ENCODE measurements around the gene PIP5KL1. TPM values are rescaled to one million over a fixed set of nuclear protein-coding genes. Genes with fewer than 3 reads are reported as not detected.

The PIP5KL1 gene
- total RNA-seq, 1 experiment from 2014 or later: 21.9 TPM

DNA sequence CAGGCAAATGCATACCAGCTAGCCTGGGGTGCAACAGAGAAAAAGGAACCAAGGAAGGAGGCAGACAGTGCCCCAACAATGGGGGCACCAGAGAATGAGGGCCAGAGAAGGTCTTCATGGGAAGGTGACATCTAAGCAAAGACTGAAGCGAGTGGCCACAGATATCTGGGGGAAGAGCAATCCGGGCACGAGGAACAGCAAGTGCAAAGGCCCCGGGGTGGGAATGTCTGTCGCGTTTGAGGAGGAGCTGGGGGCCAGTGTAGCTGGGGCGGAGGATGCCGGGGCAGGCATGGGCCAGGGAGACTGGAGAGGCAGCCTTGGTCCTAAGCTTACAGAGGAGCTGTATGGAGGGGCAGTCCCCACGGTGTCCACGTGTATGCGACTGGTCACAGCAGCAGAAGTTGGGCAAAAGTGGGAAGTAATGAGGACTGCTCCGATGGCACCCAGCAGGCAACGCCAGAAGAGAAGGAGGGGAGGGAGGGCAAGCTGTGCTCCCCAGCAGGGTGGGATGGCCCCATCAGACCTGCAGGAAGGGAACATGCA lies 31.1 kb upstream of the PIP5KL1 start:
- Histone ChIP-seq H3K9me3 (ENCODE audit: insufficient read depth, low read depth) (no peaks in the 10 kb centered on the region; the same call in 1 of the 2 replicates), H3K4me2 (no peak overlapping the region), H3K79me2 (ENCODE audit: low read depth) (peaks cover 98% of the 10 kb centered on the region), H3K27me3 (ENCODE audit: insufficient read depth, low read depth) (no peaks in the 10 kb centered on the region), H4K20me1 (ENCODE audit: insufficient read depth) (peaks cover 14% of the 10 kb centered on the region), H3F3A (ENCODE audit: insufficient read depth, low read depth) (peaks cover 57% of the 10 kb centered on the region), H3K4me3 (no peak overlapping the region), H3K36me3 (ENCODE audit: low read depth) (no peaks in the 10 kb centered on the region), H2AFZ (no peak overlapping the region), H3K4me1 (replicated peaks; ENCODE audit: insufficient read depth) (peaks cover 82% of the 10 kb centered on the region), H3K9me2 (ENCODE audit: insufficient read depth) (no peaks in the 10 kb centered on the region), H3K27ac (0 out of 2 replicates have a peak overlapping the region, but pooled peaks have one; percentile 40)
- DNase-seq: no peak
- TF ChIP-seq EZH2 (IDR thresholded peaks at IDR 0.05; ENCODE audit: low read depth) (no peak), CTCF (conservative IDR thresholded peaks at IDR 0.05) (no peak)
- intact Hi-C loops (cut with micrococcal nuclease; ENCODE audit: unreplicated experiment): no loop called here
- no TSS peak for BruUV-seq (replicated peaks)
- ChIA-PET POLR2A (ENCODE audit: unreplicated experiment) (no interaction called here), CTCF (interaction anchor here (0.6 kb wide), 2 partner anchors 98 to 702 kb away, joined by 6 to 9 read pairs; no protein-coding TSS in a partner anchor)

- H3K4me2 ChIP-seq: peak overlapping the region; percentile 12; the same call in 1 of the 2 replicates
- ChIA-PET POLR2A (ENCODE audit: unreplicated experiment) (no interaction called here), CTCF (interaction anchor here (0.6 kb wide), 1 partner anchor 98 kb away, joined by 6 read pairs; no protein-coding TSS in a partner anchor)
- peaks cover 82% of the 10 kb centered on the region for H3K4me1 ChIP-seq (replicated peaks; ENCODE audit: insufficient read depth)
- H3K36me3 ChIP-seq (ENCODE audit: low read depth): no peaks in the 10 kb centered on the region
- peaks cover 98% of the 10 kb centered on the region for H3K79me2 ChIP-seq (ENCODE audit: low read depth)
- TF ChIP-seq CTCF (conservative IDR thresholded peaks at IDR 0.05): no peak
- no peak for TF ChIP-seq EZH2 (IDR thresholded peaks at IDR 0.05; ENCODE audit: low read depth)
- H2AFZ ChIP-seq: no peak overlapping the region
- DNase-seq: no peak
- H3F3A ChIP-seq (ENCODE audit: insufficient read depth, low read depth): peaks cover 57% of the 10 kb centered on the region
- no peaks in the 10 kb centered on the region for H3K9me2 ChIP-seq (ENCODE audit: insufficient read depth)
- no peak overlapping the region for H3K4me3 ChIP-seq
- H4K20me1 ChIP-seq (ENCODE audit: insufficient read depth): peaks cover 14% of the 10 kb centered on the region
- H3K9me3 ChIP-seq (ENCODE audit: insufficient read depth, low read depth): no peaks in the 10 kb centered on the region; the same call in 1 of the 2 replicates
- intact Hi-C loops (cut with micrococcal nuclease; ENCODE audit: unreplicated experiment): no loop called here
- no peaks in the 10 kb centered on the region for H3K27me3 ChIP-seq (ENCODE audit: insufficient read depth, low read depth)
- peak overlapping the region; percentile 40; the same call in 1 of the 2 replicates for H3K27ac ChIP-seq
- BruUV-seq (replicated peaks): no TSS peak
These were observed 30.5 kb upstream of the PIP5KL1 start for GRCh38 chr9:127961155-127961490.

- Histone ChIP-seq H3K9me3 (ENCODE audit: insufficient read depth, low read depth) (no peaks in the 10 kb centered on the region; the same call in 1 of the 2 replicates), H3K79me2 (ENCODE audit: low read depth) (peaks cover 96% of the 10 kb centered on the region), H3K4me2 (peak overlapping the region; percentile 12), H3K9me2 (ENCODE audit: insufficient read depth) (no peaks in the 10 kb centered on the region), H3K4me1 (replicated peaks; ENCODE audit: insufficient read depth) (peaks cover 82% of the 10 kb centered on the region), H3K36me3 (ENCODE audit: low read depth) (no peaks in the 10 kb centered on the region), H4K20me1 (ENCODE audit: insufficient read depth) (peaks cover 14% of the 10 kb centered on the region), H3K27me3 (ENCODE audit: insufficient read depth, low read depth) (no peaks in the 10 kb centered on the region), H2AFZ (no peak overlapping the region), H3K27ac (peak overlapping the region; percentile 40), H3F3A (ENCODE audit: insufficient read depth, low read depth) (peaks cover 57% of the 10 kb centered on the region), H3K4me3 (no peak overlapping the region)
- BruUV-seq (replicated peaks): no TSS peak
- intact Hi-C loops (cut with micrococcal nuclease; ENCODE audit: unreplicated experiment): no loop called here
- CTCF ChIA-PET: no interaction called here
- DNase-seq: no peak
- TF ChIP-seq CTCF (conservative IDR thresholded peaks at IDR 0.05) (no peak), EZH2 (IDR thresholded peaks at IDR 0.05; ENCODE audit: low read depth) (no peak)
- POLR2A ChIA-PET (ENCODE audit: unreplicated experiment): interaction anchor here (0.6 kb wide), 1 partner anchor 74 kb away, joined by 3 read pairs; no protein-coding TSS in a partner anchor
These were observed 30.0 kb upstream of the PIP5KL1 start for GRCh38 chr9:127960410-127961154.

Measured in PC-9 (cell line).